GM21528 (cell line): ENCODE data around the gene BUB1B.
"Not testable (repeated sequence)": the region's sequence is repeated elsewhere in the genome, so short reads cannot be mapped to it uniquely, and the experiment has no call there.

Experiments
- ATAC-seq: cut with Tn5 transposase; IDR thresholded peaks from one replicate; pipeline ENCODE4 v1.9.1; 2021; ENCODE audit warnings: mild to moderate bottlenecking, moderate library complexity; ENCODE audit not compliant: unreplicated experiment, low FRiP score

BUB1B gene

DNA sequence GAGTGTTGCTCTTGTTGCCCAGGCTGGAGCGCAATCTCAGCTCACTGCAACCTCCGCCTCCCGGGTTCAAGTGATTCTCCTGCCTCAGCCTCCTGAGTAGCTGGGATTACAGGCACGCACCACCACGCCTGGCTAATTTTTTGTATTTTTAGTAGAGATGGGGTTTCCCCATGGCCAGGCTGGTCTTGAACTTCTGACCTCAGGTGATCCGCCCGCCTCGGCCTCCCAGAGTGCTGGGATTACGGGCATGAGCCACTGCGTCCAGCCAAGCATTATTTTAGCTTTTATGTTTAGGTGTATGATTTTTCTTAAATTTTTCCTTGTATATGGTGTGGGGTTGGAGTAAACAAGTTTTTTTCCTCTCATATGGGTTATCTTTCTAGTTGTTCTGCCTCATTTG is 6.5 kb downstream of the BUB1B start:
- ATAC-seq: not testable (repeated sequence)

DNA sequence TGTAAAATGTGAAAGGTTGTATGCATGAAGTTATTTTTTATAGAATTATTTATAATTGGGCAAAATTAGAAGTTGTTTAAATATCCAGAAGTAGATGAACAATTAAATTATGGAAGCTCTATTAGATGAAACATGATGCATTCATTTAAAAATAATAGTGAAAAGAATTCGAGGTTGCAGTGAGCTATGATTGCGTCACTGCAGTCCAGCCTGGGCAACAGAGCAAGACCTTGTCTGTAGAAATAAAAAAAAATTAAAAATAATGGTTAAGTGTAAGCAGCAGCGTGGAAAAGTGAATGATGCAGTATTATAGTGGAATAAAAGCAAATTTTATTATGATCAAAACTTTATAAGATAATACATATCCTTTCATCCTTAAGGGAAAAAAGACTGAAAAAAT is 14.3 kb downstream of the BUB1B start:
- no peak for ATAC-seq

DNA sequence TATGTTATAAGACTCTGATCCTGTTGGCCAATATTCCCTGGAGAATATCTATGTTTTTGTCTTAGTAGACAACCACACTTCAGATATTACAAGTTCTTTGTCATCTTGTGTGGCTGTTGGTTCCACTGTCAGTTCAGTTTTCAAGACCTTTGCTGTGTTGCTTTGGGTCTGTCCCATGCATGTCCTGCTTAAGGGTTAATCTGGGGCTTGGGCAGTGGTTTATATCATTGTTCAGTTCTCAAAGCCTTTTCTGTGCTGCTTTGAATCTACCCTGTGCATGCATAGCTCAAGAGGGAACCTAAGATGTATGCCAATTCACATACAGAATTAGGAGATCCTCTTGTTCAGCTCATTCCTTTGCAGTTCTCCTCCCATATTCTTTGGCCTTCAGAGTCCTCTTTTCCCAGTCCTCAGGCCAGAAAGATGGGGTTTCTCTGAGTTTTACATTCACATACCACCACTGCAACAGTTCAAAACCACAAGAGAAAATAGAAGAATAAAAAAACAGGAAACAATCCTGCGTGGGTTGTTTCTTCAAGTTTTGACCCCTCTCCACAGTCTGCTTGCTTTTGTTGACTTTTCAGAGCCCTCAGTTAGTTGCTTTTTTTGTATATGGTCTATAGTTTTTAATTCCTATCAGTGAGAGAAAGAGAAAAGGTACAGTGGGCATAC is 21.6 kb downstream of the BUB1B start:
- ATAC-seq: no peak

DNA sequence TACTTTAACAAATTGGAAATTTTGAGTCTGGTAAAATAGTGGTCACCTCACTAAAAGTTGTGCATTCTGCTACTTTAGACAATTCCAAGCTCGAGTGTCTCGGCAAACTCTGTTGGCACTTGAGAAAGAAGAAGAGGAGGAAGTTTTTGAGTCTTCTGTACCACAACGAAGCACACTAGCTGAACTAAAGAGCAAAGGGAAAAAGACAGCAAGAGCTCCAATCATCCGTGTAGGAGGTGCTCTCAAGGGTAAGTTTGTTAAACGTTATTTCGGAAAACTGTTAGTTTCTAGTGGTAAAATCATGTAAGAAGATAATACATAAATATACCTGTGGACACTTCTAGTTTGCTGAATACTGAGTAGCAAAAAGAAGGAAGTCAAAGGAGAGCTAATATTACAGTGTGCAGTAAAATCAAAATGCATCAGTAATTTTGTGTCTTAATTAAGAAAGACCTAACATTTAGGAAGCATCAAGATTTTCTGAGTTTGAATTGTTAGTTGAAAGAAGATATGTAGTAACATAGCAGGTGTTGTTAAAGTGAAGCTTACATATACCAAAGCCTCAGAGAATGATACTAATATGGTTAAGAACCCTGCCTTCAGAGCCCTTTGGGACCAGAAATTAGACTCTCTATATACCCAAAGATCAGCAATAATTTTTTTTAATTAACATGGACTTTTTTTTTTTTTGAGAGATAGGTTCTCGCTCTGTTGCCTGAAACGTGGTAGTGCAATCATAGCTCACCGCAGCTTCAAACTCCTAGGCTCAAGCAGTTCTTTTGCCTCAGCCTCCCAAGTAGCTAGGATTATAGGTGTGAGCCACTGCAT is 23.0 kb downstream of the BUB1B start:
- ATAC-seq: no peak

DNA sequence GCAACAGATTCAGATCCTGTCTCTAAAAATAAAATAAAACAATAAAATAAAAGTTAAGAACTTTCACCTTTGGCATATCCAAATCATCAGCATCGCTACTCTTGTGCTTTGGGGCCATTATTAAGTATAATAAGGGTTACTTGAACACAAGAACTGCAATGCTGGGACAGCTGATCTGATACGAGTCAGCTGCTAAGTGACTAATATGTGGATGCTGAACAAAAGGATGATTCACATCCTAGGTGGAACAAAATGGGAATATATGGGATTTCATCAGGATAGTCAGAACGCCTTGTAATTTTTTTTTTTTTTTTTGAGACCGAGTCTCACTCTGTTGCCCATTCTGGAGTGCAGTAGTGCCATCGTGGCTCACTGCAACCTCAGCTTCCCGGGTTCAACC is 29.7 kb downstream of the BUB1B start:
- ATAC-seq: no peak

DNA sequence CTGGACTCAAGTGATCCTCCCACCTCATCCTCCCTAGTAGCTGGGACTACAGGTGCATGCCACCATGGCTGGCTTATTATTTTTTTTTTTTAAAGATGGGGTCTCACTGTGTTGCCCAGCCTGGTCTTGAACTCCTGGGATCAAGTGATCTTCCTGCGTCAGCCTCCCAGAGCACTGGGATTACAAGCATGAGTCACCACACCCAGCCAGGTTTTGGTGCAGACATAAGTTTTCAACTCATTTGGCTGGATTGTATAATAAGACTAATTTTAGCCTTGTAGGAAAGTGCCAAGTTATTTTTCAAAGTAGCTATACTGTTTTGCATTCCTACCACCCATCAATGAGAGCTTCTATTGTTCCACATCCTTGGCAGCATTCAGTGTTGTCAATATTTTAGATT is 32.1 kb downstream of the BUB1B start:
- ATAC-seq: no peak

DNA sequence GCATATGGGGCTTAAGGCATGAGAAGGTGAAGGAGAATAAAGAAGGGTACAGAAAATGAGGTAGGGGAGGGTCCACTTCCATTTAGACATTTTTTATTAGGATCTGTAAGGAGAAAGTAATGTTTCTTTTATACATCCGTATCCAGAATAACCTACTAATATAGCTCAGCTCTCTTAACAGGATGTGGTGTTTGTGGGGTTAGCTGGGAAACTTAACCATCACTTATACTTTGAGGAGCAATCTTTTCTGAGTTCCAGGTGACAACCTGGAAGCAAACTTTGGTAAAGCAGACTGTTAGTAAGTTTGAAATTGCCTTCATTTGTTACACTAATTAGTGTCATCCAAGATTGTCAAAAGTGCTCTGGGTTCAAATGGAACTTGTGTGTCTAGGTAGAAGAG is 36.6 kb downstream of the BUB1B start:
- ATAC-seq: no peak

DNA sequence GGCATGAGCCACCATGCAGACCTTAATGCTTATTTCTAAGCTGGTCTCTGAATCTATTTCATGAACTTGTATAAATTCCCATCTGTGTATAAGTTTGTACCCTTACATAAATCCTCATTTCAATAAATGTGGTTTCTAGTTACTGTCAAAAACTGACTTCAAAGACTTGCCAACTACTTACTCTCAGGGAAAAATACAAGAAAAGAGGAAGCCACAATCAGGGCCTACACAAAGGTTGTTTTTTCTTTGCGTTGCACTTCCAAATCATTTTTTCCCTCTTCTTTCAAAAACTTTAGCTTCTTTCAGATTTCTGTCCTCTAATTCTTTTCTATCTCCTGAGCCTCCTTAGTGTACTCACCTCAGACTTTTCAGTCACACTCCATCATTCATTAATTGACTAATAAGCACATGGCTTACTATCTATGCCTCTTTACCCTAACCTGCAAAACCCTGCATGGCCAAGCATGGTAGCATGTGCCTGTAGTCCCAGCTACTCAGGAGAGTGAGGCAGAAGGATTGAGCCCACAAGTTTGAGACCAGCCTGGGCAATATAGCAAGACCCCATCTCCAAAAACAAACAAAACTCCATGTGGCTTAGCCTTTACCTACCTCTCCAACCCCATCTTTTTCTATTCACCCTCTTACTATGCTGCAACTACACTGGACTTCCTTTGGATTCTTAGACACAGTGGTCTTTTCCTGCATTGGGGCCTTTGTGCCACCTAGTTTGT is 37.7 kb downstream of the BUB1B start:
- no peak for ATAC-seq

DNA sequence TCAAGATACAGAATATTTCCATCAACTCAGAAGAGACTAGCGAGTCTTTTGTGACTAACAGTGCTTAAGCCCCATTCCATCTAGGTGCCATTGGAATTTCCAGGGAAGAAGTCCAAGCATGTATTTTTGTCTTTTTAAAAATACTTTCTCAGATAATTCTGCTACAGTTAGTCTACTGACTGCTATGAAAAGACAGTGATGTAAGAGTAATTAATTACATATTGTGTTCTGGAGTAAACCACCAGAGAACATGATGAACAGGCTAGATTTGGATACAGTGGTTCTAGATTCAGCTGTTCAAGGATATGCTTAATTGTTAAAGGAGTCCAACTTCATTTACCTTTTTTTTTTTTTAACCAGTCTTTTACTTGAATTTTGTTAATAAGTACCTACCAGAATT is 43.2 kb downstream of the BUB1B start:
- no peak for ATAC-seq

DNA sequence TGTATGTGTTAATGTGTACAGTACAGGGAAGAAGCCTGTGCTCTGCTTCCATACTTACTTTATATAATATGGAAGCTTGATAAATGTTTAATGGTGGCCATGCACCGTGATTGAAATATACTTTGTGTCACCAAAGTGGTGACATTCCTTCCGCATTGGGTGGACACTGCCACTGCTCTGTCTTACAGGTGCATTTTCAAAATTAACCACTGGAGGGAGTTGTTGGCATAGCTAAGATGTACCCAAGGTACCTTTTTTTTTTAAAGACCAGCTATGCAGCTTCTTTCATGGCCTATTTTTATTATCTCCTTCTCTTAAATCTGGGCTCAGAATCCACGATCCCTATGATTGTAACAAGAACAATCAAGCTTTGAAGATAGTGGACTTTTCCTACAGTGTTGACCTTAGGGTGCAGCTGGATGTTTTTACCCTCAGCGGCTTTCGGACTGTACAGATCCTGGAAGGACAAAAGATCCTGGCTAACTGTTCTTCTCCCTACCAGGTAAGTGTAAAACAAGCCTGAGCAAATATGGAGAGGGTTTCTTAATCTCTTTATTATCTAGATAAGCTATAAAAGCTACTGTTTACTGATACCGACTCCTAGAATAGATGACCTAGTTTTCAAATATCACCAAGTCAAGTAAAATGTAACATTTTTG is 56.4 kb downstream of the BUB1B start:
- no peak for ATAC-seq

DNA sequence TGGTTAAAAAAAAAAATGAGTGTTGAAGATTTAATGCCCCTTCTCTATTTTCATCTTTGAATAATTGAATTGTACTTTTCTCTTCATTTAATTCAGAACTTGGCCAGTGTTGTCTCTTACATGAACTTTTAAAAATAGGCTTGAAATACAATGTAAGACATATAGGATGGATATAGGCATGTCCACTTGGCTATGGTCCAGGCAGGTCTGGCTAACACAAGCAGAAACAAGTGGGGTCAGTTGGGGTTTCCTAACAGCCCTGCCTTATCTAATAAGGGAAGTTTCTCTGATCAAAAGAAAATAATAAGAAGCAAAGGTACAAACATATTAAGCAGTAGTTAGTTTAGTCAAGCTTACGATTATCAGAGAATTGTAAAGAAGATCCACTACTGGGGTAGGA is 58.9 kb downstream of the BUB1B start:
- no peak for ATAC-seq

DNA sequence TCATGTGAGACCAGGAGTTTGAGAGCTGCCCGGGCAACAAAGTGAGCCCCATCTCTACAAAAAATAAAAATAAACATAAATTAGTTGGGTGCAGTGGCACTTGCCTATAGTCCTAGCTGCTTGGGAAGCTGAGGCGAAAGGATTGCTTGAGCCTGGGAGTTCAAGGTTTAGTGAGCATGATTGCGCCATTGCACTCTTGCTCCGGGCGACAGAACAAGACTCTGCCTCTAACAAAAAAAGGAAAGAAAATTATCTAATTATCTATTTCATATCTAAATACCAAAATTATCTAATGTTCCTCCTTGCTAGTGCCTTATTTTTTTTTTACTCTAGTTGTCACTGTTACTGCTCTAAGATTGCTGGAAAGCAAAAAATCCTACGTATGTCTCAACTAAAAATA is 61.3 kb downstream of the BUB1B start:
- no peak for ATAC-seq

DNA sequence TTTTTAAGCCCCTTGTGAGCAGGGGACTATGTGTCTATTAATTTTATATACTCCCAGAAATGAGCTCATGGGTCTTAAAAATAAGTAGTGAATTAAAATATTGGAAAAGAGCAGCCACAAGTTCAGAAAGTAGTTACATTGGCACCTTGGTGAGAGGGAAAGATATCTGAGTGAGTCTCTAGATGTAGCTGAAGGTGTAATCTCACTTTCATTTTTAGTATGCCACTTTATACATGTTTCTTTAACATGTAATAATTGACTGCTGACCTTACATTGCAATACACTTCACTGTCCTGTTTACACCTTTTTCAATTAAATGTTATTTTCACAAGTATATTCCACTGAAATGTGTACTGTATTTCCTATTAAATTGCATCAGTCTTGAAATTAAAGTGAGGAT is 65.9 kb downstream of the BUB1B start:
- ATAC-seq: no peak

DNA sequence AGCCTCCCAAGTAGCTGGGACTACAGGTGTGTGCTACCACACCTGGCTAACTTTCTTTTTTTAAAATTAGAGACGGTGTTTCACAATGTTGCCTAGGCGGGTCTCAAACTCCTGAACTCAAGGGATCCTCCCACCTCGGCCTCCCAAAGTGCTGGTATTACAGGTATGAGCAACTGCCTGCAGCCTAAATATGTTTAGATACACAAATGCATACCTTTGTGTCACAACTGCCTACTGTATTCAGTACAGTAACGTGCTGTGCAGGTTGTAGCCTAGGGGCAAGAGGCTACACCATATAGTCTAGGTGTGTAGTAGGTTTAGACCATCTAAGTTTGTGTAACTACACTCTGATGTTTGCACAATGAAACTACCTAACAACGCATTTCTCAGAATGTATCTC is 68.4 kb downstream of the BUB1B start:
- no peak for ATAC-seq

DNA sequence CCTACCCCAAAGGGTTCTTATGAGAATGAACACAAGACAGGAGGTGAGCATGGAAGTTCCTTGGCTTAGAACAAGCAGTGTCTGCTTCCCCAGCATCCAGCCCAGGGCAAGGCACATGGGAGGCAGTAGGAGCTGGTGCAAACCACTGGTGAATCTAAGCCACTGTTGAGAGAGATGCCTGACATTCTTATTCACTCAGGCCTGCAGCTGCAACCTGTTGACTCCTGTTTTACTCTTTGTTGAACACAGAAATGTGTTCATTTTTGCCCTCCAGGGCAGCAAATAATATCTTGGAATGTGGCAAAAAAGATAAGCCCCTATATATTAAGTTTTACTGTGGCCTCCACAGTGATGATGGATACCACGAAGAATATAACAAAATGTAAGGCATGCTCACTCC is 69.1 kb downstream of the BUB1B start:
- no peak for ATAC-seq

DNA sequence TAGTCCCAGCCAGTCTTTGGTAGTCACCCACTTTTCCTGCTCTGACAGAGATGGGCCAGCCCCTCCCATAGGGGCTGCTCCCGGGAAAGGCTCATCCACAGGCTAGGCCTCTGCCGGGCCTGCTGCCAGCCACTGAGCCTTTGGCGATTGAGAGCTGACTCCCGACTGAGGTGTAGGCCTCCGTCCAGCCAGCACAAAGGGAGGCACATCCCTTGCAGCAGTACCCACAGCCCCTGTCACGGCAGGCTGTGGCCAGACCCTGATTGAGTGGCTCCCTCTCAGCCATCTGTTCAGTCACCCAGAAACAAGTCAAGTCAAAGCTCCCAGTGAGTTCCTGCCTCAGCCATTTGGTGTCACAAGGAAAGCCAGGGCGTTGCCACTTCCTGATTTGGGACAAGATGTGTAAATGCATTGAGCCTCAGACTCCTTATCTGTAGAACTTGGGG is 71.8 kb downstream of the BUB1B start:
- ATAC-seq: no peak

DNA sequence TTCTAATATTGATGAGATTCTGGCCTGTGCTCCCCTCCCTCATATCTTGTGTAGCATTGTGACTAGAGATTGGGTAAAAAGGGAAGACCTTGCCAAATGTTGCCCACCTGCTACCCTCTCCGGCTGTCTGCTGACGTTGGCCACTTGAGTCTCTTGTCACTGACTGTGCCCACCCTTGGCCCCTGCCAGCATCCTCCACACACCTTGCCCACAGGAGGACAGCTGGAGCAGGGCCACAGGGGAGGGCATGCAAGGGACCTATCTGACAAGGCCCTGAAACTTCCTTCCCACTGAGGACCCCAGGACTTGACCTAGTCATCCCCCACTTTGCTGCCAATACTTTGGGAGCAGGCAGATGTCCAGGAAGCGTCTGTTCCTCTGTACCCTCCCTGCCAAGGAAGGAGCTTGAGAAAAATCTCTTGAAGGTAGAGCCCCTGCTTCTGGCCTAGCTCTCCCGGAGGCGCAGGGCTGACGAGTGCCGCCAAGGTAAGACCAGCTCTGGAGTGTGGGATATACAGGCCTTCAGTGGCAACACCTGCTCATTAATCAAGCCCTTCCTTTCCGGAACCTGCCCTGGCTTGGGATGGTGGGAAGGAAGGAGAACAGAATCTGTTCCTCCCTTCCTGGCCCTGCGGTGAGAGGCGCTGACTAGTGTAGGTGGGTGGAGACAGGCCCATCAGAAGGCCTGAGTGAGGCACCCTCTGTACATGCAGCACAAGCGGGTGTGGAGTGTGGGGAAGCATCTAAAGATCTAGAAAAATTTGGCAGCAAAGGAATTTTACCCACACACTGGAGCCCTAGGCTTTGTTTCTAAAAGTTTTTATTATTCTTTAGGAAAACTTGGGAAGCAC is 73.1 kb downstream of the BUB1B start:
- ATAC-seq: no peak

DNA sequence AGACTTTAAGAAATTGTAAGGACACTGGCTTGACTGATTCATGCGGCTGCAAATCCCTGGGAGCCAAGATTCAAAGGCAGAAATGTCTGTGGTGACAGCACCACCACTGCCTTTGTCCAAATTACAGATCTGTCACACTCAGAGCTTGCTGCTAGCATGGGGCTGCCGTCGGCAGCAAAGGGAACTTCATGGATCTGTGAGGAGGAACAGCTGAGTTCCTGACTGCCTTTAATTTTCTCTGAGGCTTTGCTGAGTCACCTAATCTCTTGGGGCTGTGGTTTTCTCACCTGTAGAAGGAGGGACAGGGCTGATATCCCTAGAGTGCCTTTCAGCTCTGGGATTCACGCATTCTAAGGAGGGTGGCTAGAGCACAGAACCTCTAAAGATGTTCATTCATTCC is 73.9 kb downstream of the BUB1B start:
- ATAC-seq: no peak

DNA sequence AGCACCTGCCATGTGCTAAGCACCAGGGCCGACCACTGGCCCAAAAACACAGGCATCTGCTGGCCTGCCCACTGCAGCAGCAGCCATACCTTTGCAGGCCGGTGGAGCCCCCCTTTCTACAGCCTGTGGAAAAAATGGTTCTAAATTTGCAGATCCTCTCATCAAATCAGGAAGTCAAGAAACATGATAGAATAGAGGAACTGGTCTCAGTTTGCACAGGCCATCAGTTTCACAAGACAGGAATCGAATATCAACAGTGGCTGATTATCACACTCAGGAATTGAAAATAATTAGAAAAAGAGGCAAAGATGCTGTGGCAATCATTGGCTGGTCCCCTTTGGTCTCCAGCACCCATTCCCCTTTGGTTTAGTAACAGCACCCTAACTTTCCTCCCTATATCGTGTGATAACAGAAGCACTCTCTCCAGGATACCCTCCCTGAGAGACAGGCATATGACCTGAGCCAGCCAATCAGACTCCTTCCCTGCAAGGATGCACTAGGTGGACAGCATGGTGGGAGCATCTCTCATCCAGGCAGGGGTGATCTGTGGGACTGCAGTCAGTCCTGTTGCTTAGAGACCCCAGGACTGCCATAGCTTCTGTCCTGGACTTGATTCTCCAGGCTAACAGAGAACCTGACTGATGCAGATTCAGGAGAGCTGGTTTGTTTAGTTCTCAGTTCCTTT is 74.5 kb downstream of the BUB1B start:
- ATAC-seq: no peak
